HG03097 (cell line): Measurements from ENCODE around the gene PRR7.

Experiments used
- ATAC-seq: cut with Tn5 transposase; IDR thresholded peaks from one replicate; pipeline ENCODE4 v1.9.1; 2021; ENCODE audit not compliant: unreplicated experiment, low FRiP score

The PRR7 gene

DNA sequence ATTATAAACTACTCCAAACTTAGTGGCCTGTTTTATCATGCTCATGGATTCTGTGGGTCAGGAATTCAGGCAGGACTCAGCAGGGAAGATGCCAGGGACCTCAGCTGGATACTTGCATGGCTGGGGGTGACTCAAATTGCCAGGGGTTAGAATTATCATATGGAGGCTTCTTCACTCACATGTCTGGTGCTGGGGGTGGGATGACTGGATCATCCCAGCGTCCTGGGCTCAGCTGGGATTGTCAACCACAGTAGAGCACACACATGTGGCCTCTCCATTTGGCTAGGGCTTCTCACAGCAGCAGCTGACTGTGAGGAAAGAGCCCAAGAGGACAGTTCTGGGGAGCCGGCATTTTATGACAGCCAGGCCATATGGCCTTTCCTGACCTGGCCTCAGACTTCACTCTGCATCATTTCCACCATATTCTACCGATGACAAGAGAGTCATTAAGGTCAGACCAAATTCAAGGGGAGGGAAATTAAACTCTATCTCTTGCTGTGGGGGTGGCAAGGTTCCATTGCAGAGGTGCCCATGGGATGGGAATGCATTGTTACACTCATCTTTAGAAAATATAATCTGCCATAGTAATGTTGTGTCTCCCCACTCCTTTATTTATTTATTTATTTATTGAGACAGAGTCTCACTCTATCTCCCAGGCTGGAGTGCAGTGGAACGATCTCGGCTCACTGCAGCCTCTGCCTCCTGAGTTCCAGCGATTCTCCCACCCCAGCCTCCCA lies 25.4 kb upstream of the PRR7 start:
- no peak for ATAC-seq

DNA sequence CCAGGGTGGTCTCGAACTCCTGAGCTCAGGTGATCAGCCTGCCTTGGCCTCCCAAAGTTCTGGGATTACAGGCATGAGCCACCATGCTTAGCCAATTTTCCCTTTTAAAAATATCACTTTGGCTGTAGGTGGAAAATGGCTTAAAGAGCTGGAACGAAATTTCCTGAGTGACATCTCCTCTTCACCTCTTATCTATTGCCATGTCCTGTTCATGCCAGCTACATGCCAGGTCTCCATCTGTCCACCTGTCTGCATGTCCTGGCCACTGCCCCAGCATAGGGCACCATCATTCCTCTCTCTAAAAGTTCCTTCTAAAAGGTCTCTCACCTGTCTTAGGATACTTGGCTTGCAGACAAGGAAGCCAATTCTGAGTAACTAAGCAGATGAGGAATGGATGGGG lies 22.9 kb upstream of the PRR7 start:
- no peak for ATAC-seq

DNA sequence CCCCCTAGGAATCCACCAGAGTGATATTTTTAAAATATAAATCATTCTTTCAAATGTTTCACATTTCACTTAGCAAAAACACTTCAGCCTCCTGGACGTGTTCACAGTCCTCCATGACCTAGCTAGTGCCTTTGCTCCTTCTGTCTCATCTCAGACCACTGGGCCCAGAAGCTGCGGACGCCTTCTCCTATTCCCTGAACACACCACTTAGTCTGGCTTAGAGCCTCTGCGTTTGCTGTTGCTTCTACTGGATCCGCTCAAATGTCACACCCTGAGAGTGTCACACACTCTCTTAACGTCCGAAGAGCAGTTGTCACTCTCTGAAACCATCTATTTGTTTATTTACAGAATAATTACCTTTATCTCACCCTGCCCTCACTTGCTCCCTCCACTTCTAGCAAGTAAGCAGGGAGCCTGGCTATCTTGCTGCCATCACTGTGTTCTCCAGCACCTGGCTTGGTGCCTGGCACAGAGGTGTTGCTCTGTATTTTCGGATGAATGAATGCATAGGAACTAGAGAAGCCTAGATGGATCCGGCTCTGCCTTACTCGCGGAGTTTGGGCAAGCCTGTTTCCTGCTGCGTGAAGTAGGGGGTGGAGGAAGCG lies 21.3 kb upstream of the PRR7 start:
- no peak for ATAC-seq

DNA sequence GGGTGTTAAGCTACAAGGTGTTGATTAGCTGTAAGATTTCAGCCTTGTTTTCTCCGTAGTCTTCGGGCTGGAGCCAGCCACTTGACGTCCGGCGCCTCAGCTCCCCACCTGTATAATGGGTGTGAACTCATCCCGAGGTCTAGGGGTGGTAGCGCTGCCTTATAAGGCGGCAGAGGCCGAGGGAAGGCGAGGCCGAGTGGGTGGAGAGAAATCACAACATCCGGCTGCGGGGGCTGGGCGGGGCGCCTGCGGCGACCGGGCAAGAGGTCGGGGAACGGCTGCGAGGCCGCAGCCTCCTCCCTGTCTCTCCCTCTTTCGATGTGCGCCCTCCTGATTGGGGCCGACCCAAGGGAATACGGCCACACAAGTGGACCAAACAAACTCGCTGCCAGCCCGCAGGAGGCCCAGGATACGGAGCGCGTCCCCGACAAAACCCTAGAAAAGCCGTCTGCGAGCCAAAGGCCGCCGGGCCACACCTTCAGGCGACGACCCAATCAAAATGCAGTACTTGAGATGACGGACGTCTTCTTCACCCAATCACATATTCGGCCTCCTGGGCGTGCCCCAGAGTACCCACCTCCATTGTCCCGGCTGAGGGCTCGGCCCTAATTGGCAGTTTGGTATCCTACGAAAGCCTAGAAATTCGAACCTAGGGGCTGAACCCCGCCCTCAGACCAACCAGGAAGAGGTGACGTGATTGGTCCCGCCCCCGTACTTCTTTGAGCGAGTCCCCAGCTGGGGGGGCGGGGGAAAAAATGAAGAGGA lies 20.6 kb upstream of the PRR7 start:
- ATAC-seq = peak; percentile 74

DNA sequence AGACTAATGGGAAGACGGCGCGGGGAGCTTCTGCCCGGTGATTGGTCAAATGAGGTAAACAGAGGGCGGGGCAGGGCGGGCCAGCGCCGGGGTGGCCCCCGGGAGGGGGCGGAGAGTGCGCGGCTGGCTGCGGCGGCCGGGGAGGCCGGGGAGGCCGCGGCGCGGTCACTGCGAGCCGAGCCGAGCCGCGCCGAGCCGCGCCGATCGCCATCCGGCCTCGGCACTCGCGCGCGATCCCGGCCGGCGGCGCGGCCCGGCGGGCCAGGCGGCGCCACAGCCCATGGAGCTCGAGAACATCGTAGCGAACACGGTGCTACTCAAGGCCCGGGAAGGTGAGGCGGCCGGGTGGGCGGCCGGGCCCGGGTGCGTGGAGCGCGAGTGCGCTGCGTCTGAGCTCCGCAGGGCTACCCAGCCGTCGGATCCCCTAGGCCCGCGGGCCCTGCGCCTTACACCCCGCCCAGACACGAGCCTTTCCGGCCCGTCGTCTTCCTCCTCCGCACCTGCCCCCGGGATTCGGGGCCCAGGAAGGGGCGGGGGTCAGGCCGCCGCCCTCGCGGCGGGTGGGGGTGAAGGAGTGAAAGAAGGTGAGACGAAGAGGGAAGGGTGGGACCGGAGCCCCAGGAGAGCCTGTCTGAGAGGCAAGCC lies 19.9 kb upstream of the PRR7 start, which contains the start of gene GRK6:
TSS of gene GRK6 (plus strand) at position 111 of the 645 bp plus-strand sequence. CDS start at position 281, 170 bp downstream.
- peak; percentile 7 for ATAC-seq

DNA sequence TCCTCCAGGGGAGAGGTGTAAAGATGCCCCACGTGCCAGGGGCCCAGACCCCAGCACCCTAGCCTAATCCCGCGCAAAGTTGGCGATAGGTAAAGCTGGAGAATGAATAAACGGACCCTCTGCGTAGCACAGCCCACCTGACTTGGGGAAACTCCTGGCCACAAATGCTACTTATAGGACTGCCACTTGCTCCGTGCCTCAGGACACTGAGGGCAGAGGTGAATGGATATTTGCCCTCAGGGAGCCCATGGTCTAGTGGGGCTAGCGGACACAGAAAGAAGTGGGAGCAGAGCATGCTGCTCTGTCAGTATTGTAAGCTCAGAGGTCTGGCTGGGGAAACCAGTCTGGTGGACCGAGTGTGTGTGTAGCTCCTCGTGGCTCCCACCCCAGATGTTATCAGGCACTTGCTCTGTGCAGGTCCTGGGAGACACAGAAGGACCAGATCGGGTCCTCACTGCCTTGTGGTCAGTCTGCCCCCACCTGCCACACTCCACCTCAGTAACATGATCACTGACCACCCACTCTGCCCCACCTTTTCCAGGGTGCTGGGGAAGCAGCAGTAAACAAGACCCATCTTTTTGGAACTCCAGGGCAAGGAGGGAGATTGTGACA lies 19.3 kb upstream of the PRR7 start:
- no peak for ATAC-seq

DNA sequence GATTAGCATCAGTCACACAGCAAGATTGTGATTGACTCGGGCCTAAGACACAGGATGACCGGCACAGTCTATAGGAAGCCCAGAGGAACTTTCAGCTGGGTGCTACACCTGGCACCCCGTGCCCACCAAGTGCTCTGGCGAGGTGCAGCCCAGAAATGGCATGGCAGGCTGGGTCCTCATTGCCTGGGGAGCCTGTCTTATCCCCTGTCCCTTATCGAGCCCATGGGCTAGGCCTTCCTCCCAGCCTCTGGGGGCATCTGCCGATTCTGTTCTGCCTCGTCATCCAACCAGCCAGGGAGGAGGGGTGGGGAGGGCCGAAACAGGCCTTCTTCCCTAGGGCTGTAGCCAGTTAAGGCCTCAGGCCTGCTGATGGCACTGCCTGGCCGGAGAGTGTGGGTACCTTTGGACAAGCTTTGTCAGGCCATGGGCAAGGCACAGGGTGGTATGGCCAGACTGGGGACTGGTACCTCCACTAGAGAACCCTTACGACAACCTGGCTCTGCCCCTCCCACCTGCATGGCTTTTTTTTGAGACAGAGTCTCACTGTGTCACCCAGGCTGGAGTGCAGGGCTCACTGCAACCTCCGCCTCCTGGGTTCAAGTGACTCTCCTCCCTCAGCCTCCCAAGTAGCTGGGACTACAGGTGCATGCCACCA lies 18.6 kb upstream of the PRR7 start:
- ATAC-seq = no peak

DNA sequence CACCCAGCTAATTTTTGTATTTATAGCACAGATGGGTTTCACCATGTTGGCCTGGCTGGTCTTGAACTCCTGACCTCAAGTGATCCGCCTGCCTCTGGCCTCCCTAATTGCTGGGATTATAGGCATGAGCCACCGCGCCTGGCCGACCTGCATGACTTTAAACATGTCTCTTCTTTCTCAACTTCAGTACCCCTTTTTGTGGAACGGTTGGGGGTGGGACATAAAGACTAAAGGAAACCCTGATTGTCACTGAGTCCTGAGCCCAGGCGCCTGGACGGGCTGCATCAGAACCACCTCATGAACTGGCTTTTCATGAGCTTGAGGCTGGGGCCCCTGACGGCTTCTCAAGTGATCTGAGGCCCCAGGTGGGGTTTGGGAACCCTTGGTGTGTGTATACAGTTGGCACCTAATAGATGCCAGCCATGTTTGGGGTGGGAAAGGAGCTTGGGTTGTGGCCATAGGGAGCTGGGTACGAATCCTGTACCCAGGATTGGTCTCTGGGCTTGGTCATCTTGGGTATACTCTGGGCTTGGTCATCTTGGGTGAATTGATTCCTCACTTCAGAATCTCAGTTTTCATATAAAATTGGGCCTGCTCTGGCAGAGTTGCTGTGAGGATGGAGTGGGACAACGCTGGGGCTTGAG lies 17.9 kb upstream of the PRR7 start:
- no peak for ATAC-seq

DNA sequence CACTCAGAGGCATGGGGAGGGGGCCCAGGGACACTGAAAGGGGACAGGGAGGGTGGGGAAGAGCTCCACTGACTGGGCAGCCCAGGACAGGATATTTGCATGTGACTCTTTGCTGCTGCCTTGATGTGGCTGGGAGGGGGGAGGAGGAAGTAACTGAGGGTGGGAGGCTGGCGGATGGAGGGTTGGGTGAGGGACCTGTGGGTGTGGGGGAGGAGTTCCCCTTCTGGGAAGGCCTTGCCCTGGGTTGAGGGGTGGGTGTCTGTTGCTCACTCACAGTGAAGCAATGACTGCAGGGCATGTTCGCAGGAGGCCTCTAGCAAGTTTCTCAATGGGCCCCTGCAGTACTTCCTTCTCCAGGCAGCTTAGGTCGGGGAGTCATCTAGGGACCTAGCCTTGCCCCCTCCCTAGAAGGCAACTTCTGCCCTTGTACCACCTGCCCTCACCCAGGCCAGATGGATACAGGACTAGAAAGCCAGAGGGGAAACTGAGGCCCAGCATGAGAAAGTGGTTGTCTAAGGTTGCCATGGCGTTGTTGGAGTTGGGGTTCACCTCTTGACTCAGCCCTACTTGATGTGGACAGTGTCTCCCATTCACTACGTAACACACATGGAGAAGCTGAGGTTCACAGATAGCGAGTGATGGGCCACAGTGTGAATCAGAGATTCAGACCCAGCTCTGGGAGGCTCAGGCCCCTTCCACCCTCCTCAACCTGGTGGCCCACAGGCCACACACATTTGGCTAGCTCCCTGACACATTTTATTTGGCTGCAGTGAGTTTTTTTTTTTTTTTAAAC lies 17.2 kb upstream of the PRR7 start:
- ATAC-seq = no peak

DNA sequence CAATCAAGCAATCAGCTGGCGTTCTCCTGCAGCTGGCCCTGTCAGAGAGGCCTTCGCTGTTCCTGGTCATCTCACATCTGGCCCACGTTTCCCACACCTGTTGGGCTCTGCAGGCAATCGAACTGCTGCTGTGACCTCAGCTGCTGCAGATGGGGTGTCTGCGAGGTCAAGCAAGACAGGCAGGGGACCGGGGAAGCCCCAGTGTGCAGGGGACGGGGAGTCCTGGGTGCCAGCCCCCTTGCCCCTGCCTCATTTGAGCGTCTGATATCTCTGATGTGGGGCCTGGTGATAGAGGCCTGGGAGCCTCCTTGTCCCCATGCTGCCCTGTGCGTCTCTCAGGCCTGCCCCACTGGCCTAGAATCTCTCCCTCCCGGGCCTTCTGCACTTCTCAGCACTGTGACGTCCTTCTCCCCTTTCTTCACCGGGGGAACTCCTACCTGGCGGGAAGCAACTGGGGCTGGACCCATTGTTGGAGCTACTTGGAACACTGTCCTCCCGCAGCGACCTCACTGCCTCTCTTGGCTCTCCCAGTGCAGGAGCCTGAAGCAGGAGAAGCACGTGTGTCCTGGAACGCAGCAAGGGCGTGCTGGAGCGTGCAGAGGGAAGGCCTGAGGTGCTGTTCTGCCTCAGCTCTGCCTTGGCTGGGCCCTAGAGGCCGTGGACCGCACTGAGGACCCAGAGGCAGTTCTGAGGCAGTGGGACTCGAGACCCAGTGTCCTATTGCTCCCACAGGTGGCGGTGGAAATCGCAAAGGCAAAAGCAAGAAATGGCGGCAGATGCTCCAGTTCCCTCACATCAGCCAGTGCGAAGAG lies 16.3 kb upstream of the PRR7 start:
- no peak for ATAC-seq

DNA sequence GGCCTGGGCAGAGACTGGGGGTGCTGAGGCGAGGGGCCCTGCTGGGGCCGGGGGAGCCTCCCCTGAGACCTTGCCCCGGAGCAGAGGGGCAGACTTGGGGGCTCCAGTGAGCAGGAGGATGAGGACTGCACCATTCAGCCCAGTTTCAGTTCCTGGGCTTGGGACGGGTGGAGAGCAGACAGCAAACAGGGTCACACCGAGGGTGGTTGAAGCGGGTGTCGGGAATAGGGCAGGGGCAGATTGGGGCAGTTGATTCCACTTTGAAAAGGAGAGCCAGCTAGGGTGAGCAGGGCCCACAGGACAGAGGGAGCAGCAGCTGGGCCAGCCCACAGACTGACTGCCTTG lies 15.7 kb upstream of the PRR7 start:
- no peak for ATAC-seq

DNA sequence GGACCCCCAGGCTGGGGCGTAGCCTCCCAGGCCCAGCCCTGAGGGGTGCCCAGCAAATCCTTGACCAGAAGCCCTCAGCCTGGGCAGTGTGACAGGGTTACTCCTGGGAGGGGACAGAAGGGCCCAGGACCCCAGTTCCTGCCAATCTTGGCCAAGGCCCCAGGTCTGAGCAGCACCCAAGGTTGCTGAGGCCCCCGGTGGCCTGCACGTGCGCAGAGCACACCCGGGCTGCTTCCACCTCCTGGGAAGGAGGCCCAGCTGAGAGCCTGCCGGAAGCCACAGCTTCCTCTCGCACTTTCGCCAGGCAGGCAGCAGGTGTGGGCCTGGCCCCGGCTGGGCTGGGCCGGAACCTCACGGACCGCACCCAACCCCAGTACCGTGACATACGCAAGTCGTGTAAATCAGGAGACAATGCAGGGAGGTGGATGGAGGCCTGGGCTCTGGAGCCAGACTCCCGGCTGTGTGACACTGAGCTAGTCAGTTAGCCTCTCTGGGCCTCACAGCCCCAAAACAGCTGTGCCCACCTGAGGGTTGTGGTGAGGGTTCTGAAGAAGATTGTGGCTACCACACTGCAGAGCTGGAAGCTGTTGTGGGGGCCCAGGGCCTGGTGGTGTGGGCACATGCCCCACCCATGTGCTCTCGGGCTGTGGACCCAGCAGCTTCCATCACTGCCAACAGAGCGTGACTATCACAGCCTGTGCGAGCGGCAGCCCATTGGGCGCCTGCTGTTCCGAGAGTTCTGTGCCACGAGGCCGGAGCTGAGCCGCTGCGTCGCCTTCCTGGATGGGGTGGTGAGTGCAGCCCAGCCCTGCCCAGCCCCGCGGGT lies 15.1 kb upstream of the PRR7 start:
- ATAC-seq = peak; percentile 38

DNA sequence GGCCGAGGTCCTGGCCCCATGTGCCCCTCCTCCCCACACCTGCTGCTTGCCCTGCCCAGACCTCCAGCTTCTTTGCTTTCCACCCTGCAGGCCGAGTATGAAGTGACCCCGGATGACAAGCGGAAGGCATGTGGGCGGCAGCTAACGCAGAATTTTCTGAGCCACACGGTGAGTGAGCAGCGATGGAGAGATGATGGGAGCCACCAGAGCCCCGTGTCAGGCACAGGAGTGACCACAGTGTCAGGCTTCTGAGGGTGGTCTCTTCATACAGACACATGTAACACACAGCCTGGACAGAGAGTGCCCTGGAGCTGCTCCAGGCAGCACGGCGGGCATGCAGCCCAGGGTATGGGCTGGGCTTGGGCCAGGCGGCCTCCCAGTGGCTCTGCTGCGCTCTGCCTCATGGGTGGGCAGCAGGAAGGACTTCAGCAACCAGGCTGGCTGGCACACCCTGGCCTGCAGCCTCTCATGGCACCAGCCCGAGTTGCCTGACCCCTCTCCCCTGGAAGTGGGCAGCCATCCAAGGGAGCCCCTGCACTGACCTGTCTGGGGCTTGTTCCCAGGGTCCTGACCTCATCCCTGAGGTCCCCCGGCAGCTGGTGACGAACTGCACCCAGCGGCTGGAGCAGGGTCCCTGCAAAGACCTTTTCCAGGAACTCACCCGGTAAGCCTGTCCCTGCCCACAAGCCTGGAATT lies 14.3 kb upstream of the PRR7 start:
- ATAC-seq = no peak

DNA sequence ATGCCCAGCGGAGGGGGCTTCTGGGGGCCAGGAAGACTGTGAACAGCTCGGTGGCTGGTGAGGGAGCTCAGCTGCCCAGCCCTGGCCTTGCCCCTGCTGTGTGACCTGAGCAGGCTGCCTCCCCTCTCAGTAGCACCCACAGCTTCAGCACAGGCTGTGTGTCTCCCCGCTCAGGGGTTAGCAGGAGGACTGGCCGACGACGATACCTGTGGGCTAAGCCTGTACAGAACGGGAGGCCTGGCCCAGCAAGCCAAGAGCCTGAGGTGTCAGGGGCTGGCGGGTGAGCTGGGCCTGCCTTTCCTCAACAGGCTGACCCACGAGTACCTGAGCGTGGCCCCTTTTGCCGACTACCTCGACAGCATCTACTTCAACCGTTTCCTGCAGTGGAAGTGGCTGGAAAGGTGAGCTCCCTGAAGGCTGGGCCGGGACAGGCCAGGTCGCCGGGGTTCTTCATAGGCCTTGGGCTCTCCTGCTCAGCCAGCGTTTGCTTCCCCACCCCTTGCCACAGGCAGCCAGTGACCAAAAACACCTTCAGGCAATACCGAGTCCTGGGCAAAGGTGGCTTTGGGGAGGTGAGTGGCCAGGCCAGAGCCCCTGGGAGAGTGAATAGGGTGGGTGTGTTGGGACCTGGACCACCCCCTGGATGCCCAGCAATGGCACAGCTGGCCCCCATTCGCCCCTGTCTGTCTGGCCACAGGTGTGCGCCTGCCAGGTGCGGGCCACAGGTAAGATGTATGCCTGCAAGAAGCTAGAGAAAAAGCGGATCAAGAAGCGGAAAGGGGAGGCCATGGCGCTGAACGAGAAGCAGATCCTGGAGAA lies 13.6 kb upstream of the PRR7 start:
- ATAC-seq = no peak

DNA sequence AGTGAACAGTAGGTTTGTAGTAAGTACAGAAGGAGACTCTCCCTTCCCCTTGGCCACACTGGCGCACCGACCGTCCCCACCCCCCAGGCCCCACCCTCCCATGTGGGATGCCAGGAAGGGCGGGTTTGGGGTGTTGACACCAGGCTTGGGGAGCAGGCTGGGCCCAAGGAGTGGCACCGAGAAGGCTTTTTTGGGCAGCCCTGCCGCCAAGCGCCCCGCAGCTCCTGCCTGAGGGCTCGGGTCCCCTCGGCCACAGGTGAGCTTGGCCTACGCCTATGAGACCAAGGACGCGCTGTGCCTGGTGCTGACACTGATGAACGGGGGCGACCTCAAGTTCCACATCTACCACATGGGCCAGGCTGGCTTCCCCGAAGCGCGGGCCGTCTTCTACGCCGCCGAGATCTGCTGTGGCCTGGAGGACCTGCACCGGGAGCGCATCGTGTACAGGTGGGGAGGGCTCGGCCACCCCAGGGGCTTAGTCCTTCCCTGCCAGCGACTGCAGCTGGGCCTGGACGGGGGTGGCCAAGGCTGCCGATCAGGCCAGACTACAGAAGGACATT lies 12.9 kb upstream of the PRR7 start:
- ATAC-seq = no peak

DNA sequence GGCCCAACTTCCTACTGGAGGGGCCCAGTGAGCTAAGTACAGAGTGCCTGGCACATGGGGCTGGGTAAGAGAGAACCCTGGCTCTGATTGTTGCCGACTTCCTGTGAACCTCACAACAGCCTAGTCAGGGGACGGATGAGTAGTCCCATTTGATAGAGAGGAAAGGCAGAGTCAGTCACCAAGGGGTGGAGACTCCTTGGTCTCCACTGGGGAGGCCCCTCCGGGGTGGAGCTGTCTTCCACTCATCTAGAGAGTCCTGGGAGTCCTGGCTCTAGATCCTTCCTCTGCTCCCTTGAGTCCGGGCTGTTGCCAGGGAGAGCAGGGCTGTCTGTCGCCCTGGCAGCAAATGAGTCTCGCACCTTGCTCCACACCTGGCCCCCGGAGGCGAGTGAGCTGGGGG lies 12.2 kb upstream of the PRR7 start:
- no peak for ATAC-seq
